C1 segment of cervical spinal cord (tissue), 14 donors: ENCODE results near the gene PERCC1.
"Not testable (repeated sequence)": the region's sequence is repeated elsewhere in the genome, so short reads cannot be mapped to it uniquely, and the experiment has no call there.

Experiments used
- DNase-seq, 14 donors: peaks; one replicate each; lab custom pipeline; 2025; lab: John Stamatoyannopoulos, UW

Gene PERCC1

DNA sequence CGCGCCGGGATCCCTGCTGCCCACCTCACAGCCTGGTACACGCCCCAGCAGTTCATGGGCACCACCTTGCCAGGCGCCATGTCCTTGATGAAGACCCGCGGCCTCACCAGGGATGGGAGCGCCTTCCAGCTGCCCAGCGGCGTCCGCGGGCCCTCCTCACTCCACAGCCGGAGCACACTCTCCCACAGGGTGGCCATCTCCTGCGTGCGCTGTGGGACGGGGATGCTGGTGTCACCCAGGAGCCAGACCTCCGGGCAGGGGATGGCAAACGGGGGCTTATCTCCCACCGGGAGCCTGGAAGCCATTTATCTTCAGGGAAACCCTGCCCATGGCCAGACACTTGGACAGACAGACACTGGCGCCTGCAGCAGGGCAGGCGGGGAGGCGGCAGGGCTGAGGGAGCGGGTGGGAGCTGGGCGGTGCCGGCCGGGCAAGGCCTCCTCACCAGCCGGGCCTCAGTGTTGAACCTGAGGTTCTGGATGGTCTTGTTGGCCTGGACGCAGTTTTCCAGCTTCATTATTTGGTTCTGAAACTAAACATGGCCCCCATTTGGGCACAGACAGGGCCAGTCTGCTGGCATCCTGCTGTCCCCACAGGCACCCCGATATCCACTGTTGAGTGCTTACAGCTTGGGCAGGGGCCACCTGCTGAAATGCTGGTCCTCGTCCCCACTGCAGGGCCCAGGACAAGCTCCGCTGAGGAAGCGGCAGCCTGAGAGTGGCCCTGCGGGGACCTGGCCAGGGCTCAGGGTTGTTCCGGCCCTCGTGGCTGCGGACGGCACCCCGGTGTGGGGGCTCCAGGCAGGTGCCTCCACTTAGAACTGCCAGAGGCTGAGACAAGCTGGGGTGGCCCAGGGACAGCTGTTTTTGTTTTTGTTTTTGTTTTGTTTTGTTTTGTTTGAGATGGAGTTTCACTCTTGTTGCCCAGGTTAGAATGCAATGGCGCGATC, 4.0 kb downstream of the PERCC1 start:
- DNase-seq = no peak

DNA sequence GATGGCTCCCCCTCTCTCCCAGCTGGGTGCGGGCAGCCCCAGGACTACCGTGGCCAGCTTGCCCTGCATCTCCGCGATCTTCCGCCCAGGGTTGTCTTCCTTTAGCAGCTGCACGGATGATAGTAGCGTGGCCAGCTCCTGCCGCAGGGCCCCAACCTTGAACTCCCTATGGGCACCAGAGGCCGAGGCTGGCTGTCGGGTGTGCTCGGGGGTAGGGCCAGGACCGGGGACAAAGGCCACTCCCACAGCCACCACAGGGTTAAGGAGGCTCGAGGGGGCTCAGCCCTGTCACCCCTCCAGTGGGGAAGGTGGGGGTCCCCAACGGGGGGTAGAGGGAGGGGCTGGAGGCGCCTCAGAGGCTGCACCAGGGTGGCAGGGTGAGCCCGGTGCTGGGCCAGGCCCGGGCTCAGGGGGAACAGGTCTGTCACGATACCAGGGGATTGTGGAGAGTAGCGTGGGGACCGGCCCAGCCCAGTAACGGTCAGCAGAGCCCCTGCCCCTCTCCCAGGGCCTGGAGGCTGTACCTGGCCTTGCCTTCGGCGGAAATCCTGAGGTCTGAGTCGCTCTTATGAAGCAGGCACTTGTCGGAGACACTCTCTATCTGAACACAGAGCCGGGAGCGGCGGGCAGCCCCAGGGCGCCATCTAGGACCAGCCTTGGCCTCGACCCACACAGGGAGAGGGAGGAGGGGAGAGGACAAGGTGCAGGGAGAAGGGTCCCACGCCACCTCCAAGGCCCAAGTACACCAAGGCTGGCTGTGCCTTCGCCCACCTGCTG, 5.2 kb downstream of the PERCC1 start:
- DNase-seq = no peak

DNA sequence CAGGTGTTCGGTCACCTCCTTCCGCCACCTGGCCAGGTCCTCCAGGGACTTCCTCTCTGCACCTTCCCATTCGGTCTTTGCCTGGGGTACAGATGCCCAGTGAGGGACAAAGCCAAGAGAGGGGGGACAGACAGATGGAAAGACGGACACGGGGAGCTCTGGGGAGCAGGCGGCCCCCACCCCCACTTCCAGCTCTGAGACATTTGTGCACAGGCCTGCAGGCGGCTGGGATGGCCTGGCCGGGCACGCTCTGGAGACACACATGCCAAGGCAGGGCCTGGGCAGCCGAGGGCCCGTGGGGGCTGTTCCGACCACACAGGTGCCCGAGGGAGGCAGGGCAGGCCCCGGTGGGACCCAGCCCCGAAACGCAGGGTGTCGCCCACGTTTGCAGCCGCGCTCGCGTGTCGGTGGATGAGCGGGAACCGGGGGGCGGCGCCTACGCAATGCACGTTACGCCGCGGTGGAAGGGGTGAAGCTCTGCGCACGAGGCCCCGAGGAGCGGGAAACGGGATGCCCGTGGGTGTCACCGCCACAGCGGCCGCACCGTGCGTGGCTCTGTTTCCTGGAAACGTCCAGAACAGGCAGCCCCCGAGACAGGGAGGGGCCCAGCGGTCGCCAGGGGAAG, 6.0 kb downstream of the PERCC1 start:
- no peak for DNase-seq

DNA sequence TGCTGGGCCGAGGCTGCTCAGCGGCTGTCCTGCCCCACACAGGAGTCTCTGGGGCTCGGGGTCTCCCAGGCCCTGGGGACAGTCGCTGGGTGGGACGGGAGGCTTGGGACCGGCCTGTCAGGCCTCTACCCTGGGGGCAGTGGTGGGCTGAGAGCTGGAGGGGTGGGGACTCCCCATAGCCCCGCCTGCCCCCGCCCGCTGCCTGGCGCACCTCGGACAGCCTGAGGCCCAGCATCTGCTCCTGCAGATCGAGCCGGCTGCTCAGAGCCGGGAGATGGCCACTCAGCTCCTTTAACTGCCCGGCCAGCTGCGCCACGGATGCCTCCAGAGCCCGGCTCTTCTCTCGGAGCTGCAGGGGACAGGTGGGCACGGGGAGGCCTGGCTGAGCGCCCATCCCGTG, 6.7 kb downstream of the PERCC1 start:
- no peak for DNase-seq

DNA sequence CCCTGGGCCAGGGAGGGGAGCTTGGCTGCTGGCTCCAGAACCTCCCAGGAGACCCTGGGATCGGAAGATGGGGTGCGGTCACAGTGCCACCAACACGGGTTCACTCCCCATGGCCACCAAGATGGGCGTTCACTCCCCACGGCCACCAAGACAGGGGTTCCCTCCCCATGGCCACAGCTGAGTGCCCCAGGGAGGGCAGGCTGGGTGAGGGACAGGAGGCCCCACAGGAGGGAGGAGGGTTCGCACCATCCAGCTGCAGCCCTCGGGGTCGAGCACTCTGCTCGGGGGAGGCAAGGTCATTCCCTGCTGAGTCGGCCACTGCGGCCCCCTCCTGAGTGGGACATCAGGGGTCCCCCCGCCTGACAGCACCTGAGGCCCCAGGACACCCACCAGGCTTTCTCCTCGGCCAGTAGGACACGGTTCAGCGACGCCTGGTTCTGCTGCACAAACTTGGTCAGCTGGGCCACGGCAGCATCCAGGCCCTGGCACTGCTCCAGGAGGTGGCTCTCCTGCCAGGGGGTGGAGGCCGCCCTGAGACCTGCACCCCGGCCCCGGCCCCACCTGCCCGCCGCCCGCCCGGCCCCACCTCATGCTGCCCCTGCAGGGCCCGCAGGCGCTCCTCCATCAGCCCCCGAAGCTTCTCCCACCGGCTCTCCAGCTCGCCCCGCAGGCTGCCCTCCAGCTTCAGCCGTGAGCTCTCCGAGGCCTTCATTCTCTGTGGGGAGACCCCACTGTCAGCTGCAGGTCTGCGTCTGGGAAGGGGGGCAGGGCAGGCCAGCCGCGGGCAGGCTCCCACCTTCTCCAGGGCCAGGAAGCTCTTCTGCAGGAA, 7.6 kb downstream of the PERCC1 start:
- DNase-seq = no peak

DNA sequence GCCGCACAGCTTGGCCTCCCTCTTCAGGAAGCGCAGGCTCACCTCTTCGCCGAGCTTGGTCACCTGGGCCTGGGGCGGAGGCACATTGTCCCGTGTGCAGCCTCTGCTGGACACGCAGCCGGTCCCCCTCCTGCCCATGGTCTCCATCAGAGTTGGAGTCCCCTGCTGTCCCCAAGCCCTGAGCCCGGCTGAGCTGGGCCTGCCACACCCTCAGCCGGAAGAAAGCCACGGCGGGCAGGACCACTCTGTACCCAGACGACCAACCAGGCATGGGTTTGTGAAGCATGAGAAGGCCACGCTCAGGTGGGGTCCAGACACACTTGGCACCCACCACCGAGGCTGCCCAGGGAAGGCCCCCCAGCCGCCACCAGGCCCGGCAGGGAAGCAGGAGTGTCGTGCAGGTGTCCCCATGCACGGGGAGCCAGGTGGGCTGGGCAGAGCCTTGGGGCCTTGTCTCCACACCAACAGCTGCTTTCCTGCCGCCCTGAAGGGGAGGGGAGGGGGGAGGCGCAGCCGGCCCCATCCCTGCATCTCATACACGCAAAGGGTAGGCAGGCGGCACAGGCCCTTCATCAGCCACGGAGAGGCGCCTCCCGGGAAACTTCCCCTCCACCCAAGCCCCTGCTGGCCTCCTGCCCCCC, 8.3 kb downstream of the PERCC1 start:
- DNase-seq = no peak

DNA sequence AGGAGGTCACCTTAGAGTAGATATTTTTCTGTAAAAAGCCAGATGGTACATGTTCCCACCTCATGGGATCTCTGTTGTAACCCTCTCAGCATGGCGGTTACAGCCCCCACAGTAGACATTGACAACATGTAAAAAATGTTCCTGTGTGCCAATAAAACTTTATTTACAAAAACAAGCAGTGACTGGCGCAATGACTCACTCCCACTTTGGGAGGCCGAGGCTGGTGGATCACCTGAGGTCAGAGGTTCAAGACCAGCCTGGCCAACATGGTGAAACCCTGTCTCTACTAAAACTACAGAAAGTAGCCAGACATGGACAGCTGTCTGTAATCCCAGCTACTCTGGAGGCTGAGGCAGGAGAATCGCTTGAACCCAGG, 8.8 kb downstream of the PERCC1 start:
- DNase-seq = not testable (repeated sequence)

DNA sequence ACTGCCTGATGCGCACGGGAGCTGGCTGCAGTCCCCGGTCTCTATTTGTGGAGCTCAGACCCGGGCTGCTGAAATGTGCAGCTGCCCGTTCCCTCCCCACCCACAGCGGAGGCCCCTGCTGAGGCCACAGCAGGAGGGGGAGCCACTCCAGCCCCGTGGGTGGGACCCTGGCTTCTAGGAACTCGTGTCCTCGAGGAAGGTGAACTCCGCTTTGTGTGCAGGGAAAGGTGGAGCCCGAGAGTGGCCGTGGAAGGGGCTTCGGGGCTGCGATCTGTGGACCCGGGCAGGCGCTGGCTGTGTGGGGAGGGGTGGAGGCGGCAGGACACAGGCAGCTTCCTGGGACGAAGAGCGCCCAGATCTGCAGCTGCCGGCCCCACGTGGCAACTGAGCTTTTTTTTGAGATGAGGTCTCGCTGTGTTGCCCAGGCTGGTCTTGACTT, 10.5 kb downstream of the PERCC1 start:
- DNase-seq = no peak

DNA sequence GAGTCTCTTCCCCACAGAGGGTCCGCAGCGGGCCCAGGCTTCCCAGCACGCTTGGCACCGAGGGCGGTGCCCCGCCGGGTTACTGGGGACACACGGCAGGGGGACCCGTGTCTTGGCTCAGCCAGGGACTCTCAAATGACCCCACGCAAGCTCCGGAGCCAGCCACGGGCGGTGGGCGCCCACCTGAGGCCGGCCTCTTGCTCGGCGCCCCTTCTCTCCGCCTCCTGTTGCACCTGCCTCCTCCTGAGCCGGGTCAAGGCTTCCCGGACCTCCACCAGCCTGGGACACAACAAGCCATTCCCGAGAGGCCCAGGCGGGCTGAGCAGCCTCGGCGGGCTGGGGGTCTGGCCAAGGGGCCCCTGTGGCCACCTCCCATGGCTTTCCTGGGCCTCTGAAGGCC, 11.8 kb downstream of the PERCC1 start:
- DNase-seq = no peak

DNA sequence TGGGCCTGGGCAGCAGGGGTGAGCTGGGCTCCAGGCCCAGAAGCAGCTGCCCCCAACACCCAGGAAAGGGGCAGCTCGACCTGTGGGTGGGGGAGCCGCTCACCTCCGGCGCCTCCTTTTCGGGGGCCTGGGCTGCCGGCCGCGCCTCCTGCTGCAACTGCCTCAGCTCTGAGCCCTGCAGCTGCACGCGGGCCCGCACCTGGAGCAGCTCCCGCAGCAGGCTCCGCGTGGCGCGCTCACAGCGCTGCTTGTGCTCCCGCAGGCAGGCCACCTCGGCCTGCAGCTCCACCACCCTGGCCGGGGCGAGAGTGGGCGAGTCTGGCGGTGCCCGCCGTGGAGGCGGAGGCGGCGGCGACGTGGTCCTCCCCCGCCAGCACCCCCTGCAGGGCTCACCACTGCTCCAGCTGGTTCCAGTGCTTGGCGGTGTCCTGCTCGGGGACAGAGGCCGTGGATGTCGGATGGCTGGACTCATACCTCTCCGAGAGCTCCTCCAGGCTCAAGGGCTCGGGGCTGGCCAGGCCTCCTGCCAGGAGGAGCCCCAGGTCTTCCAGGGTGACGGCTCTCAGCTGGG, 12.6 kb downstream of the PERCC1 start:
- no peak for DNase-seq

DNA sequence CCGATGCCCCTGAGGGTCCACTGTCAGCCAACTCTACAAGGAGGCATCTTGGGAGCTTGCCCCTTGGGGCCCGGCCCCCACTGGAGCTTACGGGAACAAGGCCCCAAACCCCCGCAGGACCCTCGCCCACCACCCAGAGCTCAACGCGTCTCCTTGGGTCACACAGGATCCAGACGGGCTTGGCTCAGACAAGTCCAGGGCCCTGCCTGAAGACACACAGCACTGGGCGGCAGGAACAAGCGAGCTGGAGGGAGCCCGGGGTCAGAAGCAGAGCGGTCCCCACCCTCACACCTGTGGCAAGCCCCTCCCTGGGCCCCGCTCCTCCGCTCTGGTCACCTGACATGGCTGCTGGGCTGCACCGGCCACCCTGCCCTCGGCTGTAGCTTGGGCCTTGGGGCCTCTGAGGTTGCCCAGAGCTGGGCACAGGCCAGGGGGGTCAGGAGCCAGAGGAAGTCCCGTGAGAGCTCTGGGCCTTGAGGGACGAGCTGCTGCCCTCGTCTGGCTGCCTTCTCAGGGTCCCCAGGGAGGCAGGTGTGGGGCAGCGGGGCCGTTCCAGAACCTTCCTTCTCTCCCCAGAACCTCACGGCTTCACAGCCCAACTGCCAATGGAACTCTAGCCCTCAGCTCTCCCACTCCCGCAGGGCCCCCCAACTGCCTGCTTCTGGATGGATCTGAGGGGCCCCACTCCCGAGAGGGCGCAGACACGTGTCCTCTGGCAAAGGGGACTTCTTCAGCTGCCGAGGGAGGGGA, 13.3 kb downstream of the PERCC1 start, which contains the start of gene CCDC154:
CCDC154 (minus strand) TSS at position 577 of the 750 bp plus-strand sequence; CDS start at position 343, 234 bp downstream.
- no peak for DNase-seq

DNA sequence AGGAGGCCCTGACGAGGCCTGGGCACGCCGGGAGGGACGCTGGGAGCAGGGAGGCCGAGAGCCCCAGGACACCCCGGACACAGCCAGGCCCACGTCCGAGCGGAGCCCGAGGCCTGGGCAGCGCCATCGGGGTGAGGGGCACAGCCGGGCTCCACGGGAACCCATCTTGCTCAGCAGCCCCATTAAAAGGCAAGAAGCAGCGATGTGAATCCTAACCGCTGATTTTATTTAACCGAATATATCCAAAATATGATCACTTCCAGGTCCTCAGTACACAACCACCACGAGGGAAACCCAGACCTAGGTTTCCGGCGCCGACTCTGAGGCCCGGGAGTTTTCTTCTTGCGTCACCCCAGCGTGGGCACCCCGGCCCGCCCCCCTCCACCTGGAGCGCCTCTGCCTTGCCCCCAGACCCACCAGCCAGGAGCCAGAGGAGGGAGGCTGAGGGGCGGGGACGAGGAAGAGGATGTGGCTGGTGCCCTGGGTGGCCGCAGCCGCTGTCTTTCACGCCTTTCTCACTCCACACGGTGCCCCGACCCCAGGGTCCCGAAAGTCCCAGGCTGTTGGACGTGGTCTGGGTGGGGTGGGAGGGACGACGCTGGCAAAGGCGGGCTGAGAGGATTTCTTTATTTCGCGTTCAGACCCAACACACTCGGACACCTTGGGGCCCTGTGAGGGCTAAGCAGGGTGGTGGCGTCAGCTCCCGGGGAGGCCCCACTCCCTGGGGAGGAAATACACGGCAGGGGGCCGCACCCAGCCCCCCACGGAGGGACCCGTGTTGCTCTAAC, 14.0 kb downstream of the PERCC1 start:
- no peak for DNase-seq

DNA sequence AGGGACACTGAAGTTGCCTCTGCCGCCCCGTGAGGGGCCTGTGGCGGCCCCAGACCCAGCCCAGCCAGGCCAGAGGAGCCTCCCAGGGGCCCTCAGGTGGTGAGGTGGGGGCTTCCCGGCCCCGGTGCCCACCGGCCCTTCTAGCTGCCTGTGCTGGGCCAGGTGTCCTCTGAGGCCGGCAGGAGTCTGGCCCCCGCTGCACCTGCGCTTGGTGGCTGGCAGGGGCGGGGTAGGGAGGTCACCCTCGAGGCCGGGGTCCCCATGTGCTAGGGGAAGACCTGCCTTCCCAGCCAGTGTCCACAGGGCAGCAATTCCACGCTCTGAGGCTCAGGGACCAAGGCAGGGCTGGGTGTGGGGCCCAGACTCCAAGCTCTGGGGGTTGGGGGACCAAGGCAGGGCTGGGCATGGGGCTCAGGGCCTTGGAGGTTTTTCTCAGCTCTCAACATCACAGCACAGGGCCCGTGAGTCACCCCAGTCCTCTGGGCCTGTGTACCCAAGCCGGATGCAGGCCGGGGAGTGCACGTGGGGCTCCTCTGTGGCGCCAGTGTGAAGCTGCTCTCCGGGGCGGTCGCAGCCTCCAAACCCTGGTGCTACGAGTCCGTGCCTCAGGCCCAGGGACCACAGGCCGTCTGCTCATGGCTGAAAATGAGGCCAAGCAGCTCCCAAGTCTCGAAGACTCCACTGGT, 14.8 kb downstream of the PERCC1 start:
- DNase-seq = no peak

DNA sequence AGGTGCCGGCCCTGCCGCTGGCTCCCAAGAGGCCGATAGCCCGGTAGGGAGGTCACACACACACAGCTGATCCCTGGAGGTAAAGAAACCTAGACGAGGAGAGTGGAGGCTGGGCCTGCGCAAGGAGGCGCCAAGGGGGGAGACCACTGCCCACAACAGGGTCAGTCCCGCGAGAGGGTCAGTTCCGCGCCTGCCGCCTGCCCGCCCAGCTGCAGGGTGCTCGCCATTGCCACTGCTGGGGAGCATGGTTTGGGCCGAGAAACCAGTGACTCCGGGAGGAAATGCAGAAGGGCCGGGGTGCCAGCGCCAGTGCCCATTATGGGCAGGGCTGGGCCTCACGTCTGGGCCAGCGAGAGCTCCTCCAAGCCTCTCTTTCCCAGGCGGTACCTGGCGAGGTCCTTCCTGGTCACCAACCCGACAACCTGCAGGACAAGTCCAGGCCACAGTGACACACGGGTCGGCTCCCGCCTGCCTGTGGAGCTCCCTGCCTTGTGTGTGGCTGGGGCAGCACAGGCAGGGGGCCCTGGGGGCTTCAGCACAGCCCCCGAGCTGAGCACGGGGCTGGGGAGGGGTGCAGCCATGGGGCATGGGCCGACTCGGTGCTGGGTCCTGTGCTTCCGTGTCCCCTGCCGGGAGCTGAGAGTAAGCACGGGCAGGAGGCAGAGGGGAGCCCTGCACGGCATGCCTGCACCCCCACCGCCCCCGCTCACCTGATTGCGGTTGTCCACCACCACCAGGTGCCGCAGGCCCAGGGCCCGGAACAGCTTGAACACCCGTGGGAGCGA, 15.6 kb downstream of the PERCC1 start:
- no peak for DNase-seq

DNA sequence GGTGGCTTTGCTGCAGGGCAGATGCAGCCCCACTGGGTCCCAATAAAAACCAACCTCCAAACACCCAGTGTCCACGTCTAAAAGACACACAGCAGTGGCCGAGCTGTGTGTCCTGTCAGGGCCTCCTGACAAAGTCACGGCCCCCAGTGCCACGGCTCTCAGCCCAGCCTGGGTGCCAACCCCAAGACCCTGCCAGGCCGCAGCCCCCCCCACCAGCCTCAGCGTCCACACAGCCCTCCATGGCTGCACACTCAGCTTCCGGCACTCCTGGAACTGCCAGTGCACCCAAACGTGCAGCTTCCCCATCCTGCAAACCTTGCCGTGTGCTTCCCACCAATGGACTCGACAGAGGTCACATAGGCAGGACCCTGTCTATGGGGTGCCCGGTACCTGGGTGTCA, 17.1 kb downstream of the PERCC1 start:
- no peak for DNase-seq

DNA sequence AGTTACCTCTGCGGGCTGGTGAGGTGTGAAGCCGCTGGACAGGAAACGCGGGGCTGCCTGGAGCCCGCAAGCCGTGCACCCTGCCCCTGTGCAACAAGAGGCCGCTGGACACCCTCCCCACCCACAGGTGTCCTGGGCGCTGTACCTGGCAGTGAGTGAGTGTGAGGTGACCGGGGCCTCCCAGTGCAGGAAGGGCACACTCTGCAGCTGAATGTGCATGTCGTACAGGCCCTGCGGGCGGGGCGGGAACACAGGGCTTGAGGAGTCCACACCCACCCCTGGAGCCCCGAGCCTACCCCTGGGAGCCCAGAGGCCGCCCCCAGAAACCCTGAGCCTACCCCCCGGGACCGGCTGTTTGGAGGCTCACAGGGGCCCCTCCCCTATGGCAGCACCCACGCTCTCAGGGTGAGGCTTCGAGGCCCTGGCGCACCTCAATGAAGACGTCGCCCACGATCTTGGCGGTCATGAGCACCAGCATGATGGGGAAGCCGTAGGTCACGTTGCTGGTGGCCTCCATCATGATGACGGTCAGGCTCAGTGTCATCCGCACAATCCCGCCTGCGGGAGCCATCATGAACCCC, 17.7 kb downstream of the PERCC1 start:
- DNase-seq = no peak

DNA sequence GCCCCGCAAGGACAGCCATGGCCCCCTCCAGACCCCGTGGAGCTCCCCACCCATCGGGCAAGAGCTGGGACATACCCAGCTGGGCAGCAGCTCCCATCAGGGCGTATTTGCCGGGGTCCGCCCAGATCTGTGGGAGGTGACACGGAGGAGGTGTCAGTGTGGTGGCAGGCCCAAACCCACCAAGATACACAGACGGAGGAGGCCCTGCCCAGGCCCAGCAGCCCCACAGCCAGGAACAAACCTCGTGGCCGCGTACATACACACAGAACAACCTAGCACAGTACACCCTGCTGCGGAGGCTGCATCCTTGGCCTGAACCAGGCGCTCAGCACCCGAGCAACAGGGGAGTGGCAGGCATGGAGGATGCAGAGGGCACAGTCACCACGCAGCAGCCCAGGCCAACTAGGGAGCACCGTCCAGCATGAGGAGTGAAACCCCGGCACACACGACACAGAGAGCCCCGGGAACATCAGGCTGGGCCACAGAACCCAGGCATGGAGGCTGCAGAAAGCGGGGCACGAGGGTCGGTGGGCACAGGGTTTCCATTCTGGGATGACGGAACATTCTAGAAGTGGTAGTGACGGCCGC, 18.4 kb downstream of the PERCC1 start:
- DNase-seq = no peak
